CD14-positive monocyte (primary cell): ENCODE measurements around the gene UST. TPM values are rescaled to one million over a fixed set of nuclear protein-coding genes. Genes with fewer than 3 reads are reported as not detected.

ENCODE experiments used
- DNase-seq, 3 donors: peaks; one replicate each; pipeline ENCODE4 v3.0.0-alpha.2; 2011 to 2022
- H2AFZ ChIP-seq: 2 replicates; pipeline ENCODE4 v1.6.0; 2012; ENCODE audit warnings: mild to moderate bottlenecking, low read depth, low read length, inconsistent platforms; ENCODE audit not compliant: insufficient read depth, poor library complexity, severe bottlenecking
- H3K27ac ChIP-seq, 2 donors: 1 replicate in 1 of 2; 2 replicates in 1 of 2; pipeline ENCODE4 v1.5.1; 2012 to 2013; ENCODE audit warnings: low read length in 2 of 2, control low read depth in 1 of 2, inconsistent platforms in 1 of 2, low read depth in 1 of 2, mild to moderate bottlenecking in 1 of 2
- H3K27me3 ChIP-seq, 2 donors: one replicate each; pipeline versions ENCODE4 v1.6.0 to v1.6.1; 2011 to 2013; ENCODE audit warnings: low read length in 2 of 2; ENCODE audit not compliant: control insufficient read depth in 2 of 2, insufficient read depth in 2 of 2
- H3K36me3 ChIP-seq, 2 donors: replicated peaks in 1 of 2; 1 replicate in 1 of 2; 2 replicates in 1 of 2; pipeline versions ENCODE4 v1.5.1 to v1.6.1; 2012 to 2013; ENCODE audit warnings: low read length in 2 of 2, control low read depth in 1 of 2, inconsistent platforms in 1 of 2, mild to moderate bottlenecking in 1 of 2; ENCODE audit not compliant: insufficient read depth in 2 of 2, control insufficient read depth in 1 of 2
- H3K4me1 ChIP-seq, 2 donors: 1 replicate in 1 of 2; 2 replicates in 1 of 2; pipeline versions ENCODE4 v1.5.1 to v1.6.1; 2012 to 2013; ENCODE audit warnings: low read length in 2 of 2, control low read depth in 1 of 2, inconsistent platforms in 1 of 2, mild to moderate bottlenecking in 1 of 2, moderate library complexity in 1 of 2; ENCODE audit not compliant: insufficient read depth in 2 of 2, control insufficient read depth in 1 of 2
- H3K4me2 ChIP-seq: replicated peaks from 2 replicates; pipeline ENCODE3; 2012; ENCODE audit warnings: low read length, moderate library complexity, mild to moderate bottlenecking; ENCODE audit not compliant: poor library complexity, severe bottlenecking; ENCODE audit errors: extremely low read depth
- H3K4me3 ChIP-seq, 3 experiments: fragments of 200-600 bp in 1 of 3; sonication (generic) in 1 of 3; replicated peaks in 1 of 3; 1 replicate in 2 of 3; 2 replicates in 1 of 3; pipeline ENCODE4 v1.5.1; 2011 to 2013; ENCODE audit warnings: low read length in 3 of 3, mild to moderate bottlenecking in 3 of 3, control low read depth in 2 of 3, low read depth in 2 of 3, inconsistent platforms in 1 of 3, moderate library complexity in 1 of 3
- H3K79me2 ChIP-seq: 2 replicates; pipeline ENCODE4 v1.6.0; 2012; ENCODE audit warnings: mild to moderate bottlenecking, control low read depth, inconsistent platforms, low read length, moderate library complexity; ENCODE audit not compliant: insufficient read depth
- H3K9ac ChIP-seq: 2 replicates; pipeline ENCODE4 v1.6.0; 2017; ENCODE audit warnings: low read length, mild to moderate bottlenecking; ENCODE audit not compliant: insufficient read depth, poor library complexity, severe bottlenecking
- H3K9me3 ChIP-seq, 2 donors: replicated peaks in 1 of 2; 1 replicate in 1 of 2; 2 replicates in 1 of 2; pipeline versions ENCODE4 v1.5.1 to v1.6.1; 2012 to 2013; ENCODE audit warnings: low read length in 2 of 2, control low read depth in 1 of 2; ENCODE audit not compliant: control insufficient read depth in 1 of 2, insufficient read depth in 1 of 2
- H4K20me1 ChIP-seq: 2 replicates; pipeline ENCODE4 v1.6.0; 2012; ENCODE audit warnings: mild to moderate bottlenecking, low read length, control low read depth, moderate library complexity; ENCODE audit not compliant: insufficient read depth
- H3K27ac Mint-ChIP-seq, 7 donors: one replicate each; pipeline ENCODE4 v1.8.0; 2020; ENCODE audit warnings: mild to moderate bottlenecking in 7 of 7, mixed read lengths in 7 of 7, moderate library complexity in 6 of 7, inconsistent platforms in 2 of 7
- H3K27me3 Mint-ChIP-seq, 3 donors: one replicate each; pipeline ENCODE4 v1.8.0; 2021 to 2022; ENCODE audit warnings: low read depth in 3 of 3, mild to moderate bottlenecking in 3 of 3, mixed read lengths in 3 of 3, moderate library complexity in 3 of 3, inconsistent platforms in 1 of 3
- H3K36me3 Mint-ChIP-seq, 2 donors: one replicate each; pipeline ENCODE4 v1.8.0; 2020; ENCODE audit warnings: mixed read lengths in 2 of 2, inconsistent platforms in 1 of 2, mild to moderate bottlenecking in 1 of 2
- H3K4me1 Mint-ChIP-seq: one replicate; pipeline ENCODE4 v1.8.0; 2020; ENCODE audit warnings: mild to moderate bottlenecking, mixed read lengths
- H3K4me3 Mint-ChIP-seq, 2 donors: one replicate each; pipeline ENCODE4 v1.8.0; 2020; ENCODE audit warnings: mild to moderate bottlenecking in 2 of 2, mixed read lengths in 2 of 2, moderate library complexity in 1 of 2
- H3K9me3 Mint-ChIP-seq, 7 donors: one replicate each; pipeline ENCODE4 v1.8.0; 2020 to 2022; ENCODE audit warnings: mixed read lengths in 7 of 7, mild to moderate bottlenecking in 6 of 7, moderate library complexity in 6 of 7, inconsistent platforms in 2 of 7
- WGBS: methylation state at CpG from one replicate; pipeline ENCODE4 v1.1.5; 2013; ENCODE audit warnings: missing lambda C conversion rate; ENCODE audit not compliant: insufficient coverage; 5-methylcytosine and 5-hydroxymethylcytosine counted together
- intact Hi-C, 2 donors: fragments of 100-400 bp; cut with micrococcal nuclease; formaldehyde crosslinking; loops; one replicate each; pipeline versions ENCODE4 v1.15.0 to v1.15.1; 2023
- polyA plus RNA-seq, 3 donors: library from polyadenylated mRNA; depleted of rRNA in 1 of 3; unstranded in 2 of 3; stranded (reverse) in 1 of 3; fragments of 300-500 nt in 2 of 3; fragments of >200 nt in 1 of 3; fragmentation: Illumina TruSeq in 2 of 3; gene quantifications; 1 replicate in 2 of 3; 2 replicates in 1 of 3; pipeline ENCODE4 v1.2.3, GENCODE V29; 2012 to 2021
- TF ChIP-seq, protein P1 (sequence below): fragments of 200-600 bp; IDR thresholded peaks from one replicate; pipeline ENCODE4 v1.8.0; 2022; ENCODE audit warnings: antibody characterized with exemption, mild to moderate bottlenecking

Gene UST
- polyA plus RNA-seq, 3 donors = 0.33 to 0.53 (median 0.48) TPM

DNA sequence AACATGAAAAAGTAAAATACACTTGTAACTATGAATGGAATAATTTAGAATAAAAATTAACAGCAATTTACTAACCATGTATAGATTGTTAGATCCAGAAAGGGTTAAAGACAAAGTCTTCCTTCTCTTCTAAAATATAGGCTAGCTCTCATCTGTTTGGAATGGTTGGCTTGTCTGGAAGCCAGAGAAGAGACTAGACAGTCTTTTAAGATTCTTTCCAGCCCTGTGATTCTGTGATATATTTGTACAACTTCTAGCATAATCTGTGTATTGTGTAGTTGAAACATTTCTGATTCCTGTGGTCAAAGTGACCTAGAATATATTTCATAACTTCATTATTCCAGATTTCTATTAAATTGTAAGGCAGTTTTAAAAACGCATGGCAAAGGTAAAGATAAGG is 196.6 kb downstream of the UST start:
- intact Hi-C loops = no loop called here
- Histone ChIP-seq H3K9me3 (no peaks in the 10 kb centered on the region), H4K20me1 (no peaks in the 10 kb centered on the region), H2AFZ (no peak overlapping the region), H3K27me3 (no peaks in the 10 kb centered on the region), H3K36me3 (no peaks in the 10 kb centered on the region), H3K79me2 (no peaks in the 10 kb centered on the region), H3K27ac (no peak overlapping the region), H3K4me1 (no peaks in the 10 kb centered on the region), H3K9ac (no peak overlapping the region), H3K4me3 (no peak overlapping the region), H3K4me2 (no peak overlapping the region)
- WGBS = no CpG with 5 or more reads among the region's 1 CpG
- TF ChIP-seq, protein P1, sequence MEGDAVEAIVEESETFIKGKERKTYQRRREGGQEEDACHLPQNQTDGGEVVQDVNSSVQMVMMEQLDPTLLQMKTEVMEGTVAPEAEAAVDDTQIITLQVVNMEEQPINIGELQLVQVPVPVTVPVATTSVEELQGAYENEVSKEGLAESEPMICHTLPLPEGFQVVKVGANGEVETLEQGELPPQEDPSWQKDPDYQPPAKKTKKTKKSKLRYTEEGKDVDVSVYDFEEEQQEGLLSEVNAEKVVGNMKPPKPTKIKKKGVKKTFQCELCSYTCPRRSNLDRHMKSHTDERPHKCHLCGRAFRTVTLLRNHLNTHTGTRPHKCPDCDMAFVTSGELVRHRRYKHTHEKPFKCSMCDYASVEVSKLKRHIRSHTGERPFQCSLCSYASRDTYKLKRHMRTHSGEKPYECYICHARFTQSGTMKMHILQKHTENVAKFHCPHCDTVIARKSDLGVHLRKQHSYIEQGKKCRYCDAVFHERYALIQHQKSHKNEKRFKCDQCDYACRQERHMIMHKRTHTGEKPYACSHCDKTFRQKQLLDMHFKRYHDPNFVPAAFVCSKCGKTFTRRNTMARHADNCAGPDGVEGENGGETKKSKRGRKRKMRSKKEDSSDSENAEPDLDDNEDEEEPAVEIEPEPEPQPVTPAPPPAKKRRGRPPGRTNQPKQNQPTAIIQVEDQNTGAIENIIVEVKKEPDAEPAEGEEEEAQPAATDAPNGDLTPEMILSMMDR = no peak
- H3K9me3 Mint-ChIP-seq = peaks cover 0 to 2% (median 0%) of the 10 kb centered on the region in 7 donors
- DNase-seq = no peak
- H3K4me3 Mint-ChIP-seq = no peak overlapping the region
- H3K4me1 Mint-ChIP-seq = no peaks in the 10 kb centered on the region
- H3K27me3 Mint-ChIP-seq = peaks cover 0 to 2% (median 1%) of the 10 kb centered on the region in 3 donors
- H3K36me3 Mint-ChIP-seq = no peaks in the 10 kb centered on the region
- no peak overlapping the region for H3K27ac Mint-ChIP-seq

DNA sequence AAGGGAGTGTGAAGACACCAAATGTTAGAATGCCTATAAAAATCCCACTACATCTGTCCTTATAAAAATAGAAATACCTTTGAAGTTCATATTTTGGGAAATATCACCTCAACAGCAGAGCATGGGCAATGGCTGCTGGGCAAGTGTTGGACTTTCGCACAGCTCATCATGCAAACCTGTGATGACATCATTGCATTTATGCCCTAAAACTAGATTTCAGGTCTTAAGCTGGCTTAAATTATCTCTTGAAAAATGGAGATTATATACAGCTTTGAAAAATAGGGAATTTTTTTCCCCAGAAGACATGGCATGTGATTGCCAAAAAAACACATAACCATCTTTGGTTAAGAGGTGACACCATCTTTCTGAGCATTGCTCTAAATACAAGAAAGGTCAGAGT is 197.8 kb downstream of the UST start:
- Histone ChIP-seq H3K27ac (no peak overlapping the region), H3K4me3 (no peak overlapping the region), H3K4me1 (no peaks in the 10 kb centered on the region), H3K4me2 (no peak overlapping the region), H3K27me3 (no peaks in the 10 kb centered on the region), H3K9me3 (no peaks in the 10 kb centered on the region), H4K20me1 (no peaks in the 10 kb centered on the region), H3K36me3 (no peaks in the 10 kb centered on the region), H3K79me2 (no peaks in the 10 kb centered on the region), H2AFZ (no peak overlapping the region), H3K9ac (no peak overlapping the region)
- Mint-ChIP-seq H3K9me3 (peaks cover 0 to 2% (median 0%) of the 10 kb centered on the region in 7 donors), H3K27me3 (peaks cover 0 to 2% (median 1%) of the 10 kb centered on the region in 3 donors), H3K27ac (no peak overlapping the region), H3K36me3 (no peaks in the 10 kb centered on the region), H3K4me1 (no peaks in the 10 kb centered on the region), H3K4me3 (no peak overlapping the region)
- WGBS = 100% methylated on average over 1 of the region's 1 CpG
- intact Hi-C loops = loop anchor here (5.0 kb wide), 2 partner anchors 197 to 367 kb away; partner anchors contain the start of gene UST (in 1 of the 2)
- TF ChIP-seq, protein P1 = no peak
- DNase-seq = no peak
